ENCODE results near the gene FBXL22.

DNA sequence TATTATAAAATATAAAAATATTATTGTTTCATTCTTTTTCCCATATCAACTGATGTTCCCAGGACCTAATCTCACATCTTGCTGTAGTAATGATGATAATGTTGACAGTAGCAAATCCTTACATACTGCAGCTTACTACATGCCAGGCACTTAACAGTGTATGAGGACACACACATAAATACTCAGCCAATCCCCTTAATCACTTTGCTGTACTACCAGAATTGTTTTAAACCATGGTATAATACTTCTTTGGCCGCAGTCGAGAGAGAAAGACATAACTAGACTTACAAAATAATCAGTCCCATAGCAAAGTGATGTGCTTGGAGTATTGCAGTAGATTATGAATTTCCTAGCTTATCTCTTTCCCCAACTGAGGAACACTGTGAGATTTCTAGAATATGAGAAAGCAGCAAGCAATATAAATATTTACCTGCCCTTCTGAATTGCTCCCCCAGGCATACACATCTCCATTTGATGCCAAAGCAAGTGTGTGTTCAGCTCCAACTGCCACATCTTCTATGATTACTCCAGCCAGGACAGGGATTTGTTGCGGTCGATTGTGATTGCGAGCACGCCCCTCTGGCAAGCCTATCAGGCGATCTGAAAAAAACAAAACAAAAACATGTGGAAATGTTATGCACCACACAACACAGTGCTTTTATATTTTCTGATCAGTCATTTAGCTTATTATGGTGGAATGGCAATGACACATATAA, 33.0 kb downstream of the FBXL22 start:
- TF ChIP-seq, protein P1, sequence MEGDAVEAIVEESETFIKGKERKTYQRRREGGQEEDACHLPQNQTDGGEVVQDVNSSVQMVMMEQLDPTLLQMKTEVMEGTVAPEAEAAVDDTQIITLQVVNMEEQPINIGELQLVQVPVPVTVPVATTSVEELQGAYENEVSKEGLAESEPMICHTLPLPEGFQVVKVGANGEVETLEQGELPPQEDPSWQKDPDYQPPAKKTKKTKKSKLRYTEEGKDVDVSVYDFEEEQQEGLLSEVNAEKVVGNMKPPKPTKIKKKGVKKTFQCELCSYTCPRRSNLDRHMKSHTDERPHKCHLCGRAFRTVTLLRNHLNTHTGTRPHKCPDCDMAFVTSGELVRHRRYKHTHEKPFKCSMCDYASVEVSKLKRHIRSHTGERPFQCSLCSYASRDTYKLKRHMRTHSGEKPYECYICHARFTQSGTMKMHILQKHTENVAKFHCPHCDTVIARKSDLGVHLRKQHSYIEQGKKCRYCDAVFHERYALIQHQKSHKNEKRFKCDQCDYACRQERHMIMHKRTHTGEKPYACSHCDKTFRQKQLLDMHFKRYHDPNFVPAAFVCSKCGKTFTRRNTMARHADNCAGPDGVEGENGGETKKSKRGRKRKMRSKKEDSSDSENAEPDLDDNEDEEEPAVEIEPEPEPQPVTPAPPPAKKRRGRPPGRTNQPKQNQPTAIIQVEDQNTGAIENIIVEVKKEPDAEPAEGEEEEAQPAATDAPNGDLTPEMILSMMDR (IDR thresholded peaks at IDR 0.05; ENCODE audit: insufficient read depth, low read depth, low read length): no peak
- no peak for TF ChIP-seq EZH2 (IDR thresholded peaks at IDR 0.05; ENCODE audit: insufficient read depth, low read length)

Measured in astrocyte (in vitro differentiated cells and primary cell).